Activated CD4-positive, alpha-beta T cell treated with anti-CD3 and anti-CD28 coated beads, Interleukin-2, amount 50 U/mL, for 48 hours (primary cell): ENCODE results near the gene MMP3.
"Not testable (repeated sequence)": the region's sequence is repeated elsewhere in the genome, so short reads cannot be mapped to it uniquely, and the experiment has no call there.

Experiments used
- DNase-seq, 2 experiments: peaks; one replicate each; pipeline ENCODE4 v3.0.0-alpha.2; 2020

Gene MMP3

DNA sequence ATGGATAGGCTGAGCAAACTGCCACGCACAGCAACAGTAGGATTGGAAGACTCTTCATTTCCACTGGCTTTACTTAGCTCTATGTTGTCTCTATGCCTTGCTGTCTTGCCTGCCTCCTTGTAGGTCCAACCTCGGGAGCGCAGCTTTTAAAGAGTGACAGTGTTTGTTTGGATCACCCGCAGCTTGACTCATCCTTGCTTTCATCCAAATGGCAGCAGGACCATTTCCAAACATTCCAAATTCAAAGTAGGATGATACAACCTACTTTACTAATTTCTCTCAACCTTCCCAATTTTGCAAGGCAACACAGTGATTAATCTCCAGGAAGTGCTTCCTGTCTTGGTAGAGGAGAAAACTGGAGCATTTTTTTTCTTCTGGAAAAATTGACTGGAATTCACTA is at the start of gene MMP3:
Gene MMP3, minus strand, starts transcription at position 121 of the 400 bp plus-strand sequence. Its CDS starts 63 bp downstream, at position 58.
- DNase-seq: no peak

DNA sequence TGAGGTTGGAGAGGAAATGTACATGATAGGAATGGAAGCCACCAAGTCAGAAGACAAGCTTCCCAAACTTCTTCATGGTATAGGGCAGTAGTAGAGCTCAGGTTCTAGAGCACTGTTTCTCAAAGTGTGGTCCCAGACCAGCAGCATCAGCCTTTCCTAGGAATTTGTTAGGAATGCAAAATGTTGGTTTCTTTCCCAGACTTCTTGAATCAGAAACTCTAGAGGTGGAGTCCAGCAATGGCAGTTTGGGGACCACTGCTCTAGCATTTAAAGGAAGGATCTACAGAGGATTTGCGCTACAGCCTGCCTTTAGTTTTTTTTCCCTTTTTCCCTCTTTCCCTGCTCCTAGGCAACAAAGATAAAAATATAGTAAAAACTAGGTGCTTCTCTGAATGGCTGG is 48.3 kb upstream of the MMP3 start:
- no peak for DNase-seq

DNA sequence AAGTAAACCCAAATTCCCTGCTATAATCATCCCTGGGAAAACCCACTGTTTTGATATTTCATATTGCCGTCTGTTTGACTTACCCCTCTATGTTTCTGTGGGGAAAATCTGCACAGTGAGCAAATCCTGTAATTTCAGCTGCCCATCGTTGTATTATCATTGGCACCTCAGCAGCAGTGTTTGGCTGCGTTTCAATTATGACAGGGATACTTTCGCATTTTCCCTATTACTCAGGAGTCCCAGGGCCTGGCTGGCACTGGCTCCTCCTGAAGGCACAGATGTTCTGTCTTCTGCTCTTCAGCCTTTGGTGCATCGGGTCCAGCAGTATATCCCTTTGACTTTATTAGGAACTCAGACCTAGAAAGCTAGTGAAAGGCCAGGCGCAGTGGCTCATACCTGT is 43.6 kb upstream of the MMP3 start:
- no peak for DNase-seq

DNA sequence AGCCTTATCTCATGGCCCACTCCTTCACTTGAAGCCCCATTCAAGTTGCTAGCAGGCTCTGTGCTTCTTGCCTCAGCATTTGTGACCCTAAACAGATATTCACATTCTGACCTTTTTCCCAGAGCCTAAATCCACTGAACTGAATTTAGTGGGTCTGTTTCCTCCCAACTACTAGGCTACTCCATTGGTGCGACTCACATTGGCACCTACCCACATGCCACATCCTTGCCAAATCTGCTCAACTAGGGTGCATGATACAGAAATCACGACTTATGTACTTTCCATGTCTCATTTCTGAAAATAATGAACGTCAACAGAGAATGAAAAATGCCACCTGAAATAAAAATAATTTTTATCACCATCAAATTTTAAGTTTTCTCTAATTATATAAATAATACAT is 39.7 kb upstream of the MMP3 start:
- no peak for DNase-seq

DNA sequence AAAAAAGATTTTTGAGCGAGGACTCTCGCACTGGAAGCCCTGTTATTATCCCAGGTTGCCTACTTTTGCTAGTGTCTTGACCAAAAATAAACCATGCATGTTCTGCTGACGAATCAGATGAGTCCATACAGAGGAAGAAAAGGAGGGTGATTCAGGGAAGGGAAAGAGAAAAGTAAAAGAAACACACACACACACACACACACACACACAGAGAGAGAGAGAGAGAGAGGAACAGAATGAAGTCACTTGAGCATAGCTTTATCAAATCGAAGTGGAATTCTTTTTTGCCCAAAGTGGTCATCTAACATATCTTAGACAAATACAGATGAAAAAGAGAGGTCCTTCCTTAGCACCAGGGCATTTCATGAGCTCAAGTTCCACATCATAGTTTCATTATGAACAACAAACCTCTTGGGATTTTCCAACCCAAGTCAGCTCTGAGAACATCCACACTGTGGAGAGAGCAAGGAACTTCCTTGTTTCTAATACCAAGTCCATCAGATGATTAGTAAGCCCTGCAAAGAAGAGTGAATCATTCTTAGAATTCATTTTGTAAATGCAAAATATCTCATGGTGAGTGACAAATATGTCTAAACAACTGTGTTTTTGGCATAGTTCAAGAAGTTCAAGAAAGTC is 39.1 kb upstream of the MMP3 start:
- no peak for DNase-seq

DNA sequence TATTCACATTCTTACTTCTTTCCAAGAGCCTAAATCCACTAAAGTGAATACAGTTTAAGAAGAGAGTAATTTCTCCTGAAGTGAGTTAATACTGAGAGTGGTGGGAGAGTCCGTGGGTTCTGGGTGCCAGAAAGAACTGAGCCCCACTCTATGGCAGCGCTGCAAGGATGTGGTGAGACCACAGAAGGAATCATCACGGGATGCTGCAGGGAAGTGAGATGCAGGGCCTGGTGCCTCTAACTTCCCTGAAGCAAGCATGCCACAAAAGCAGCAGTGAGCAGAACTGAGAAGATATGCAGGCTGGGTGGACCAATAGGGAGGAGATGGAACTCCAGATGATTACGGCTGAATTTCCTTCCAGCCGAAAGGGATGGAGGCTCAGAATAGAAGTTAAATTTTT is 36.4 kb upstream of the MMP3 start:
- DNase-seq: no peak

DNA sequence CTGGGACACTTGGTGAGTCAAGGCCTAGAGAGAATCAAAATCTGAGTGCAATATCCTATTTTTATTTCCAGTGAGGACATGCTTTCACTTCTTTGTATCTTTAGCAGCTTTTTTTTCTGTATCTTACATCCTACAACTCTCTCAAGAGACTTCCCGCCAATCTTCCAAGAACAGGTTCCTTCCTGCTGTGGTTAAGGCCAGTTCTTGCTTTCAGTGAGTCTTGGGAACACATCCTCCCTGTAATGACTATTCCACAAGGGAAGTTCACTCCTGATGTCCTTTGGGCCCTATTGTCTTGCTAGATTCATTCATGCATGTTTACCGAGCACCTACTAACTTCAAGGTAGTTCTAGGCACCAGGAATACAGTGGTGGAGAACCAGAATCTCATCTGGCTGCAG is 35.2 kb upstream of the MMP3 start:
- no peak for DNase-seq

DNA sequence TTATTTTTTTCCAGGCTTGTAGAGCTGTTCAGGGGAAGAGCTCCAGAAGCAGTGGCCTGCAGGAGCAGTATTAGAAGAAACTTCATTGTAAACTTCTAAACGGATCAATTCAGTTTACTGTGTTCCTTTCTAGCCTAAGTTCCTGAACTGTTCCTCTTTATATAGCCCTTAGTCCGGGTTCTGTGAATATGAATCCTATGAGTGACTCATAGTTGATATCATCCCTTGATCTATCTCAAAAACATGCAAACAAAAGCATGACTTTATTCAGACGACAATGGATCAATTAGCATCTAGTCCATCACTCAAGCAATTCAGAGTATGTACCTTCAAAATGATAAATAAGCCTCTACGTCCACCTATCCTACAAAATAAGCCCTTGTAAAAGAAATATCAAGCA is 31.4 kb upstream of the MMP3 start, which contains the start of gene MMP12:
Gene MMP12, minus strand, starts transcription at position 131 of the 400 bp plus-strand sequence. Its CDS starts 45 bp downstream, at position 86.
- DNase-seq: no peak

DNA sequence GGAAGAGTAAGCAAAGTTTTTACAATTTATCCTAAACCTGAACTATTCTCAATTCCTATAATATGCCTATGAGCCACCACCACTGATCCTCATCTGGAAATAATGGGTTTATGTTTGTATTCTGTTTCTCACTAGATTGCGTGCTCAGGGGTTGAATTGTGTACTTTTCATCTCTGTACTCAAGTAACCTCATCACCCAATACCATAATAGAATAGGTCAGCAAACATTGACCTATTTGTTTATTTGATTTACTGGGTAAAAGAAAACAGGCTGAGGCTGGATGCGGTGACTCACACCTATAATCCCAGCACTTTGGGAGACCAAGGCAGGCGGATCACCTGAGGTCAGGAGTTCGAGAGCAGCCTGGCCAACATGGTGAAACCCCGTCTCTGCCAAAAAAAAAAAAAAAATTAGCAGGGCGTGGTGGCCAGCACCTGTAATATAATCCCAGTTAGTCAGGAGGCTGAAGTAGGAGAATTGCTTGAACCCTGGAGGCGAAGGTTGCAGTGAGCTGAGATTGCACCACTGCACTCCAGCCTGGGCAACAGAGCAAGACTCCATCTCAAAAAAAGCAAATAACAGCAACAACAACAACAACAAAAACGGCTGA is 26.1 kb upstream of the MMP3 start:
- DNase-seq: not testable (repeated sequence)

DNA sequence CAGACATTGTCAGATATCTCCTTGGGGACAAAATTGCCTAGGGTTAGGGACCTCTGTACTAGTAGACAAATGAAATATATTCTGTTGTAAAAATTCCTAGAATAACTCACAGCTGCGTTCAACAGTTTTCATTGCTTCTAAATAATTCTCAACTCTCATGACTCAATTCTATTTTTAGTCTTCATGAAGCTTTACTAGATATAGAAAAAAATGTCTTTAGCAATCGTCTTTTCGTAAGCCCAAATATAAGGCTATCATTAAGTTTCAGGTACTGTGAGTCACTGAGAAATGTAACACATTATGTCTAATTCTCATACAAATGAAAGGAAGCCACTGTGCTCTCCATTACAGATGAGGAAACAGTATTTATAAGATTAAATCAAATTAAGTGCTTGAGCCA is 24.9 kb upstream of the MMP3 start:
- DNase-seq: no peak

DNA sequence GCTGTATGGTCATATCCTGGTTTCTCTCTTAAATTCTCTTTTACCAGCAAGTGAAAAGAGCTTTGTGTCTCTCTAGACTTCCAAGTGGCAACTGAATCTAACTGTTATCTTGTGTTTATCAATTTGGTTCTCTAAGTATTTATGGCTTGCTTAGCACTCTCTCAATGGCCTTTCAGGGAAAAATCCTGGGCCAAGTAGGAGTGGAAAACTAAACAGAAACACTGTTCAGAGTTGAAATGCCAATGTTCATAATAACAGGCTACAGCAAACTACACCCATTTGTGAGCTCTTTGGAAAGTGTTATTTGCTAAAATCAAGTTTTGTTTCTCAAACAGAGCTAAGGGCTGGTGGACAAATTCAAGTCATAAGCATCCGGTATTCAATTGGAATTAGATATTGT is 21.3 kb upstream of the MMP3 start:
- DNase-seq: no peak

DNA sequence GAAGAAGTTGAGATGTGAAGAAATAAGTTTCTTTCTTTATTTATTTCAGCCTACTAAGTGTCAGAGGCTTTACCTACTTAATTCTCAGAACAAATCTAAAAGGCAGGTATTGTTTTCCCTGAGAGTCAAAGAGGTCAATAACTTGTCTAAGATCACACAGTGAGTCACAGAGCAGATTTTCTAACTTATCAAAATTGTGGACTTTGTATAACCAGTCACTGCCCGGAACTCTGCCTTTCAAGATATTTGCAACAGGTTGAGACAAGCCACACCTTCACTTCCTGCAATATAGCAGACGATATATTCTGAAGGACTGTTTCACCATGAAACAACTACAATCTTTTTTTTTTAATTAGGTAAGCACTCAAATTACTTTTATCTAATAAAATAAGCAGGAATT is 10.5 kb upstream of the MMP3 start:
- DNase-seq: no peak

DNA sequence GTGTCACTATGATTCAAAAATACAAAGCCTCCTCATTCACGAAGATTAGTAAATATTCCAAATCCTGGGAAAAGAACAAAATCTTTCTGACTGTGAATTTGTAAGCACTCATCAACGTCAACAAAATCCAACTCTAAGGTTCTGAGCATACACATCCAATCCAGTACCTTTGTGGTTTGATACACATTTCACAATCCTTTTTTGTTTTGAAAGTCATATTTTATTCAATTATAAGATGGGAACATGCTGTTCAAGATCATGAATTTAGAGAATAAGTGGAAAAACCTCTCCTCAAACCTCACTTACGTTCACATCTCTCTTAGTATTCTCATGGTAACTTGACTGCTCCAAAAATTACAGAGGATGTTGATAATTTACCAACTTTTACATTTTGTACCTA is 9.6 kb upstream of the MMP3 start:
- DNase-seq: no peak

DNA sequence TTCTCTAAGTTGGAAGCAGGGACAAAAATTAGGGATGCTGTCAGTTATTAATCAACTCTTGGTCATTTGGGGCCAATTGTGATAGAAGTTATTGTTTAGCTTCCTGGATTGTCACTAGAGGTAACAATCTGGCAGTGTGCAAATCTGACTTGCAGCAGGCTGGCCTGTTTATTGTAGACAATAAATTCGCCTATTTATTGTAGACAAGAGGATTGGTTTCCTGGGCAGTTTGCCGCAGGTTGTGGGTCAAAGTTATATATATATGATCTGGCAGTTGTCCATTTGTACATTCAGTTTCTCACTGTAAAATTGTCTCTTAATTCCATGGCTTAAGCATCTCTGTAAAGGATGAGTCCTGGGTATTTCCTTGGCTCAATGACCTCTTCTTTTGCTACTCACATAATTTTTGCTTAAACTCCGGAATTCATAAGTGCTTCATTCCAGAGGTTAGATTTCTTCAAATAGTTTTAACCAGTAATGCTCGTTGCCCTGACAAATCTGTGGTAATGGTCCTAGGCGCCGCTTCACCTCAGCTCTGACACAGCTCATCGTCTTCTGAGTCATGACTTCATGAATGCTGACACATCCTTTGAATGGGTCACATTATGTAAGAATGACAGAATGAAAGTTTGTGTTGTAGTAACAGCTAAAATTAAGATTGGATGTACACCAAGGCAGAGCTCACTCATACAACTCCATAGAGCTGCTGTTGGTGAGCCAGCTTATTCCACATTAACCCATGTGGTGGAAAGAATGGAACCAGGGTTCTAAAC is 7.8 kb upstream of the MMP3 start:
- no peak for DNase-seq

DNA sequence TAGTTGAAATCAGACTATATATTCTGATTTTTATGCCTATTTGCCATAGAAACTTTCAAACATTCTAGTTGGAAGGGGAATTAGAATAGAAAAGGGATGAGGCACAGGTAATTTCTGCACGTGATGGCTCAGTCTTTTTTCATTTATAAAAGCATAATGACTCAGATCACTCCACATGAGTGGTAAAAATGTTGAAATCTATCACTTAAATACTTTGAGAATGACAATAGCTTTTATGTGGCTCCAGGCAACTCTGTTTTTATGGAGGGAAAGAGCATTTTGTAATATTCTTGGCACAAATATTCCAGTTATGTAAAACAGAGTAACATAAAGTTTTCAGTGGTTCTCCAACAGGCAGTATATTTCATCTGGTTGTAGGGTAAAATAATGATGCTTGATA is 5.9 kb upstream of the MMP3 start:
- no peak for DNase-seq

DNA sequence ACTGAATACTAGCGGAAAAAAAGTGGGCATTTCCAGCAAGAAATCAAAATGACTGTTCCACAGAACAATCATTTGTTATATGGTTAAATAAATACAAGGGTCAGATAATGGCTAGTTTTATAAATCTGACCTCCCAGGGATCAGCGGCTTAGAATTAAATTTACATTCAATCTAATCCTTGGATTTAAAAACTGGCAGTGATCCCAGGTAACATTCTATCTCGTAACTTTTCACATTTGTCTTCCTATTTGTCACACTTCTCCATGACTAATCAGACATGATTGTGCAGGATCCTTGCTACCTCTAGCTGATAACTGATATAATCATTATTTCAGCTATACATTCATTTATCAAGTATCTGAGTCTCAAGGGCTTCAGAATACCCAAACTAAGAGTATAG is 2.9 kb upstream of the MMP3 start:
- no peak for DNase-seq

DNA sequence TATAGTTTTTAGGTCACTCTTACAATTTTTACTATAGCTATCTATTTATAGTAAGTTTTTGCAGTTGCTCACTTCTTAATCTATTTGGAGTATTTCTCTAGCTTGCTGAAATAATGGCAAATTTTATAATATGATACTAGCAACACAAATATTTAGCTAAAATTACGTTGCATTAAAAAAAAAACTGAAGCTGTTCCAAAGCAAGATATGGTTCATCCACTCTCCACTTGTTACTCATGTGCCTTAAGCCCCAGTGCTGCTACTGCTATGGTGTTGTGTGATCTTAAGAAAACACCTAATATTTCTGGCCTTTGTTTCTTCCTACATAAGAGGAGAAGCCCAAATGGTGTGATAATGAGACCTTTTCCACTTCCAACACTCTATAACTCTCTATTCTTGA is 479 bp downstream of the MMP3 start:
- no peak for DNase-seq

DNA sequence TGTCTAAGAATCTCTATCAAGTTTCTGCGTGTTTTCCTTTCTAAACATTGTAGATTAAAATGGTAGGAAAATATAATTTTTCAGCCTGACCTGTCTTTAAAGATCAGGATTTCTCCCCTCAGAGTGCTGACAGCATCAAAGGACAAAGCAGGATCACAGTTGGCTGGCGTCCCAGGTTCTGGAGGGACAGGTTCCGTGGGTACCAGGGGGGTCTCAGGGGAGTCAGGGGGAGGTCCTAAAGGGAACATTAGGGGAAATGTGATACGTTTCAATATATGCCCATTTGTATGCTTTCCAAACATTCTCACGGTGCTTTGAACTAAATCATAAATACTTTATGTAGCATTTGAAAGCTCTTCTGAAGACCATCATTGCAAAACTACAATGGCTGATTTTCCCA is 3.4 kb downstream of the MMP3 start:
- no peak for DNase-seq

DNA sequence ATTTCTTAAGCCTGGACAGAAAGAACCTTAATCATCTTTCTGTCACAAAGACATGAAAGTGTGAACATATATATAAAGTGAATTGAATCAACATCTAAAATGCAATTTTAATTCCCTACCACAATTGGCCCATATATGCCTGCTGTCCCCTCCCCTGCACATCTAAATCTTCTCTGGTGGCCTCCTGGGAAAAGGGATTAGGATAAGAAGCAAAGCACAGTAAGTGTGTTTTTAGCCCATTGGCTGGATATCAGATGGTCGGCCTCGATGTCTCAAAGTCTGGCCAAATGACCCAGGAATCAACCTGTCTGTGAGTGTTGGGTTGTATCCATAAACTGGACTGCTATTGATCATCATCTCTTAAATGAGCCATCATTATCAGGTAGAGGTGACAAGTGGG is 5.8 kb downstream of the MMP3 start:
- DNase-seq: no peak

DNA sequence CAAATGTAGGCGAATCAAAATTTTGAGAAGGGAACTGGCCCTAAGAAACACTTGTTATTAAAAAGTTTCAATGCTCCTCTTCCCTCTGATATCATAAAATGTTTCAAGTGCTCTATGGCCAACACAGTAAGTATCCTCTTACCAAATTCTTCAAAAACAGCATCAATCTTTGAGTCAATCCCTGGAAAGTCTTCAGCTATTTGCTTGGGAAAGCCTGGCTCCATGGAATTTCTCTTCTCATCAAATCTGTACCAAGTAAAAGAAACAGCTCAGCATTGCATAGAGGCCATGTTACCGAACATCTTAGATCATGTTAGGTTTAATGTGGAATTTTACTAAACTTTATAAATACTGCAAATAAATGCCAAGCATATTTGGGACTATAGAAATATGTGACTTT is 6.3 kb downstream of the MMP3 start:
- no peak for DNase-seq

DNA sequence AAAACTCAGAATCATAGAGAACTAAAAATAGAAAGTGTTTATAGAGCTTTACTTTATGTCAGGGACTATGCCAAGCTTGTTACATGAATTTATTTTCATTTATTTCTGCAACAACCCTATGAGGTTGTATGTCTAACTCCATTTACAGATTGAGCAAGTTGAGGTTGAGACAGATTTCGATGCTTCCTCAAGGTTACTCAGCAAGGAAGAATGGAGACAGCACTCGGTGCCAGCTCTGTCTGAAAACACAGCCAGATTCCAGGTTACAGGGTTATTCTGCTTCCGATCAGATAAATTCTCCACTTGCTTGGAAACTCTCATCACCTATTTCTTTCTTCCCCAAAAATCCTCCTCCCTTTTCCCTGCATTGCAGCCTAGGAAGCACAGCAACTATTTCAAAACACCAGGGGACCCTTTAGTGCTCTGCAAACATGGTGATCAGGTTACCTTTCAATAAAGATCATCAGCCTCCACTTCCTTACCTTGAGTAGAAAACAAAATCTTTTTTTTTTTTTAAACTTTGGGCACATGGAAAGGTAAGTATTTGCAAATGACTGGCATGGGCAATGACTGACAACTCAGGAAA is 7.0 kb downstream of the MMP3 start:
- DNase-seq: no peak

DNA sequence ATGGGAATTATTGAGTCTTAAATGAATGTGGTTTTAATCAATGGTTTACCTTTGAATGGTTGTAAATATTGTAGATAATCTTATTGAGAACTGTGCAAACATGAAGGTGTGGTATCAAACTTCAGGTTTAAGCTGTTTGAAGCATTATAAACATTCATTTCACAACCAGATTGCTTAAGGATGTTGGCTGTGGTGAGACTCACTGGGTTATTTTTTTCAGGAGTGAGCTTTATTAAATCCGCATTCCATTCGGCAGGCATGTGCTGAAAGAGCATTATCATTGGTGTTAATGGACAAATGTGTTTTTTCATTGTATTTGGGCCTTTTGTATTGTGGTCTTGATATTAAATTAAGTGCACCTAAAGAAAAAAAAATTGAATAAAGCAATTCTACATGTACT is 9.7 kb downstream of the MMP3 start:
- no peak for DNase-seq

DNA sequence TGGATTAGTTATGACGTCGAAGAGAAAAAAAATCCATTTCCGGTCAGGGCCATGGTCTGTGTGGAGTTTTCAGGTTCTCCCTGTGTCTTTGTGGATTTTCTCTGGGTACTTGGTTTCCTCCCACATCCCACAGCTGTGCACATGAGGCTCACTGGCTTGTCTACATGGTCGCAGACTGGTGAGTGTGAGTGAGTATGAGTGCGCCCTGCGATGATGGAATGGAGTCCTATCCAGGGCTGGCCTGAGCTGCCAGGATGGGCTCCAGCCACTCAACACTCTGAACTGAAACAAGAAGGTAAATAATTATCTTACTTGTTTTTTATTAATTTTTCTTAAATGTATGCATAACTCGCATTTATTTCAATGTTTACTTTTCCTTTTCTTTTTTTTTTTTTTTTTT is 10.8 kb downstream of the MMP3 start:
- no peak for DNase-seq
